Right hindlimb (tissue), 1 donor: Measurements from ENCODE around the gene PARP3.
"Not testable (repeated sequence)": the region's sequence is repeated elsewhere in the genome, so short reads cannot be mapped to it uniquely, and the experiment has no call there.

Experiments
- DNase-seq: peaks from one replicate; pipeline ENCODE4 v3.0.0-alpha.2; 2018

PARP3 gene

GRCh38 chr3:51941798-51942602 lies at the start of gene PARP3, which contains the start of gene RRP9:
Gene PARP3 (plus strand): TSS chr3:51942363. CDS start chr3:51943356, 993 bp downstream.
Gene RRP9 (minus strand): TSS chr3:51941904. CDS start chr3:51941867, 37 bp downstream.
- peak; percentile 100 for DNase-seq

- DNase-seq, result no peak
These were observed 47.8 kb upstream of the PARP3 start for GRCh38 chr3:51894391-51894790.

DNA sequence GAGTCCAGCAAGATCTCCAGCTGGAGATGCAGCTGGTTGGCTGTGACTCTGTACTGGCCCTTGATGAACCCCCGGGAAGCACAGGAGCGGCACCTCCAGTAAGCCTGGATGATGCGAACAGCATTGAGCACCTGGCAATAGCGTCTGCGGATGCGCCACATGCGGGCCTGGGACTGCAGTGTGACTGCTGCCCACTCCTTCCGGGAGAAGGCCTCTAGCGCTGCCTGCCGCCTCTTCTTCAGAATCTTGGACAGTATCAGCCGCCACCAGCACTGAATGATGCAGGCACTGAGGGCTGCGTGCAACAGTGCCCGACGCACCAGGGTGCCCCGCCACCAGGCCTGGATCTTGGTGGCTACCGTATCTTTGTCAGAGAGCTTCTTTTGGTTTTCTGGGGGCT lies 47.2 kb upstream of the PARP3 start:
- DNase-seq, result no peak

- DNase-seq, result no peak
These were observed 45.4 kb upstream of the PARP3 start for GRCh38 chr3:51896607-51897305.

- DNase-seq, result no peak
These were observed 44.8 kb upstream of the PARP3 start for GRCh38 chr3:51897391-51897790.

DNA sequence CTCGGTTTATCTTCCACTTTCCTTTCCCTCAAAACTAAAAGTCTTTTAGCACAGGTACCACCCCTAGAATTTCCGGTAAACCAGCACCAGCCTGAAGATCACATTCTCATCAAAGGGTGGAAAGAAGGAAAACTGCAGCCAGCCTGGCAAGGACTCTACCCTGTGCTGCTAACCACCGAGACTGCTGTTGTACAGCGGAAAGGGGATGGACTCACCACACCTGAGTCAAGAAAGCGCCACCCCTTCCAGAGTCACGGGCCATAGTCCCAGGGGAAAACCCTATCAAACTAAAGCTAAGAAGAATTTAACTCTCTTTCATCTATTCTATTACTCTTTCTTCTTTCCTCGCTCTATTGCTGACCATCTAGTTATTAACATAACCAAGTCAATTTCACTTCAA lies 42.1 kb upstream of the PARP3 start:
- not testable (repeated sequence) for DNase-seq

- DNase-seq, result not testable (repeated sequence)
These were observed 39.8 kb upstream of the PARP3 start for GRCh38 chr3:51902361-51902760.

DNA sequence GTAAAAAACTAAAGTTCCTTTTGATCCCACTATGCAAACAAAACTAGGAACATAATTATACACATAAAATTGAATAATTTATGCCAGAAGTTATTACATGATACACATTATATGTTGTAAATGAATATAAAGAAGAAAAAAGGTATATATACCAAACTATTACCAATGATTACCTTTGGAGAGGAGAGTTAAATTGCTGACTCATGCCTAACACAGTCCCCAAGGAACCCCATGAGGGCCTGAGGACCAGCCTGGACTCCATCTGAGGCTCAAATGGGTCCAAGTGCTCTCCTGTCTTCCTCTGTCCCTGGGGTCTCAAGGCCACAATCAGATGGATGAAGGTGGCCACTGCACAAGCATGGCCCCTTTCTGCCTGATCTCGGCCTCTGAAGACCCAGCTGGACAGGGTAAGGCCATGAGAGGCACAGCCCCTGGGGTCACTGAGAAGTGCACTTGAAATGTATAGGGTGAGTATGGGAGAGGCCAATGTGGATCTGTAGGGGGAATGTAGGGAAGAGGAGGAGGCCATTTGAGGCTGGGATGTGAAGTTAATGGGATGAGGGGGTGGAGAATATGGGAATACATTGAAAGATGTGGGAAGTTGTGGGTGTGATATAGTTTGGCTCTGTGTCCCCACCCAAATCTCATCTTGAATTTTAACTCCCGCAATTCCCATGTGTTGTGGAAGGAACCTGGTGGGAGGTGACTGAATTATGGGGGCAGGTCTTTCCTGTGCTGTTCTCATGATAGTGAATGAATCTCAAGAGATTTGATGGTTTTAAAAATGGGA lies 37.9 kb upstream of the PARP3 start:
- DNase-seq, result no peak

DNA sequence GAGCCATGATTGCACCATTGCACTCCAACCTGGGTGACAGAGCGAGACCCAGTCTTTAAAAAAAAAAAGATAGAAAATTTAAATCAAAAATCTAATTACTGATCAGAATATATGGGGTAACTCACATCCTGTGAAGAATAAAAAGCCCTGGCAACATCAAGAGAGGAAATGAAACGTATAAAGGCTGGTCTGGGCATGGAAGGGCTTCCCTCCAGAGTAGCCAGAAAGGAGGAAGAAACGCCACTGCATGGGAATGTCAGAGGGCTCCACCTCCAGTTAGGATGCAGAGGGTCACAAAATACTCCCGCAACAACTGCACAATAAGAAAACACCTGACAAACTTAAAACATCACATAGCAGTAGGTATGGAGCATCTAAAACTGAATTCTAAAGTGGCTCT lies 34.1 kb upstream of the PARP3 start:
- DNase-seq, result no peak

DNA sequence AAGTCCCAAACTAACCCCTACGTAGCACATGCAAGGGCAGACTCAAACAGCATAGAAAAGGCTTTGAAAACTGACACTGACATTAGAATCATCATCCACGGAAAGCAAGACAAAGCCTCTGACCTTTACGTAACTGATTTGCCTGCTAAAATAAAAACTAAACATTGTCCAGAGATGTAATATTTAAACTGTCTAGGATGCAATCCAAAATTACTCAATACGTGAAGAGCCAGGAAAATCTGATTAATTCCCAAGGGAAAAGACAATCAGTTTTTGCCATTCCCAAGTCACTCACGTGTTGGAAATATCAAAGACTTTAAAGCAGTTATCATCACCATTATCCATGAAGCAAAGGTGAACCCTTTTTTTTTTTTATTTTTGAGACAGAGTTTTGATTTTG lies 25.7 kb upstream of the PARP3 start:
- no peak for DNase-seq

- no peak for DNase-seq
These were observed 21.0 kb upstream of the PARP3 start for GRCh38 chr3:51921081-51921578.

GRCh38 chr3:51927061-51927977 lies 14.8 kb upstream of the PARP3 start:
- DNase-seq, result no peak

DNA sequence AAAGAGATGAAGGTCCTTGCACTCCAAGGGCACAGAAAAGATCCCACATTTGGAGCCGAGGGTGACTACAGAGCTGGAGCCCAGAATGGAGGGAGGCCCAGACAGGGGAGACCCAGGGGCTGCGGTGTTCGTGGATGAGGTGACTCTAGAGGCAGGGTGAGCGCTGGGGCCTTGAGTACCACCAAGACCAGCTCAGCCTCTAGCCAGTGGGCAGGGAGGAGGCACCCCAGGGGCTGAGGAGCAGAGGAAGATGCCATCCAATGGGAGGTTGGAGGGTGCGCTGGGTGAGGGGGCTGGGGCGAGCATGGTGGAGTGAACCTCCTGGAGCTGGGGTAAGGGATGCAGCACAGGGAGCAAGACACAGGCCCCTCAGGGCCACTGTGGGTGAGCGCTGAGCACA lies 13.7 kb upstream of the PARP3 start:
- no peak for DNase-seq

GRCh38 chr3:51928981-51929380 lies 13.2 kb upstream of the PARP3 start:
- not testable (repeated sequence) for DNase-seq

- peak; percentile 18 for DNase-seq
These were observed 12.7 kb upstream of the PARP3 start for GRCh38 chr3:51929420-51930003.

GRCh38 chr3:51930439-51930838 lies 11.7 kb upstream of the PARP3 start:
- DNase-seq, result no peak

DNA sequence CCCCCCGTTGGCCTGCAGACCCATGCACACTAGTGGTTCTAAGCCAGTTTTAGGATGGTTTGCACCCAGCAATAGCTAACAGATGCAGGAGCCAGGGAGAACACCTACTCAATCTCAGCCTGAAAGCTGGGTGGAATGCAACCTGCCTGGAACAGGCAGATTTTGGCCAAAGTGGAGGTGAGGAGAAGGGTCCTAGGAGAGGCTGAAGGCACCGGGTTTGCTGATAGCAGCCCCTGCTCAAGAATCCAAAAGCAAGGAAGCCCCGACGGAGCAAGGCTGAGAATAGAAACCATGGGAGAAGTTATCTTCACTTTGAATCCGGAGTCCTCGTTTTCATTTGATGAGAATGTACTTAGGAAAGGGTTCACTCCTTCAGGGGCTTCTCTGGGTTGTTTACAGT lies 10.4 kb upstream of the PARP3 start:
- DNase-seq, result no peak

DNA sequence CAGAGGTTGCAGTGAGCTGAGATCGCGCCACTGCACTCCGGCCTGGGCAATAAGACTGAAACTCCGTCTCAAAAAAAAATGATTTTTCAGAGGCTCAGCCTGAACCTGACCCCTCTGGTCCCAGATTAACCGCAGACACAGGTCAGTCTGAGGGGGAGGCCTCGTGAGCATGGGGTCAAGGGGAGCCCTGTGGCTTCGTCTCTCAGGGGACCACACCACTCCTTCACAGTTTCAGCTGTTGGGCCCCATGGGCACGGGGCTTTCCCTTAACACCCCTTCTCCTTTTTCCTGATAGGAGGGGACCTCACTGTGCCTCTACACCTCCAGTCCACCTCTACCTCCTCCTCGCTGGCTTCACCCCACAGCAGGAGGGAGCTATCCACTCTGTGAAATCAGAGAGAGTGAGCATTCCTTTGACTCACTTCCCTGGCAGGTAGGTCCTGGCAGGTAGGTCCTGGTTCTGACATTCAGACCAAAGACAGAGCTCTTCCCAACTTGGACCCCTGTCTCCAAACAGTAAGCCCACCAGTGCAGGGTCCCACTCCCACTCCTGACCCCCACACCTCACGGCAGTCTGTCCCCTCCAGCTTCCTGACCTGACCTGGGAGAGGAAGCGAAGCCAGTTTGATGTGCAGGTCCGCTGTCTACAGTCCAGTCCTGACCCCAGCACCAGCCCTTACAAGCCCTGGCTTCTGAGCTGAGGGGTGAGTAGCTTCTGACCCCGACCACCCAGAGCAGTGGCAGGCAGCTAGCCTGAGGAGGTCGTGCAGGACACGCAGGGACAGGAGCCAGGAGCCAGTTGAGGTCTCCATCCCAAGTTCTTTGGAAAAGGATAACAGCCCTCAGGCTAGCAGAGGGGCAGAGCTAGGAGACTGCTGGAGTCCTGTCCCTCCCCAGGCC lies 9.4 kb upstream of the PARP3 start:
- DNase-seq, result no peak

DNA sequence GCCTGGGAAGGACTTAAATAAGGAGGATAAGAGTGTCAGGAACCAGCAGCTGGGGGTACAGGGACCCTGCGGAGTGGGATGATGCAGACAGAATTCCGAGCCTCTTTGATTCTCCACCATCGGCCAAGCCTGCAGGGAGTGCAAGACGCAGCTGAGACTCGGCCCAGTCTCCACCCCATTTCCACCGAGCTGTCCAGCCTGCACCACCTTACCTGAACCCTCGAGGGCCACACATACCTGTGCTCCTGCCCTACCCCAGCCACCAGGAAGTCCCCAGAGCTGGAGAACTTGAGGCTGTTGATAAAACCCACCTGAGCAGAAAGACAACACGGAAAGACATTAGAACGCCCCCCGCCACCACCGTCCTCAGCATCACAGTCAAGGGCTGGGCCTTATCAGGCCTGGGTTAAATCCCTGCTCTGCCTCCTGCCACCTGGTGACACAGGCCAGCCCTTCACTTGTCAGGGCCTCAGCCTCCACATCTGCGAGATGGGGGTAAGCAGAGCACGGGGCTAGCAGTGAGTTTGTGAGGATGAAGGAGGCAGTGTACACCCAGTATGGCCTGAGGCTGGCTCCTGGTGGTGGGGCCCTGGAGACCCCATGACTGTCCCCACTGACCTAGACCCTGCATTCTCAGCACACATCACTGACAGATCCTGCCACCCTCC lies 8.6 kb upstream of the PARP3 start:
- no peak for DNase-seq
